SK-N-MC (cell line): ENCODE data around the gene TGFBR3L.

Source experiments
- EZH2 ChIP-seq: fragments of 200-600 bp; sonication (generic); IDR thresholded peaks from one replicate; pipeline ENCODE4 v1.6.1; 2017; ENCODE audit warnings: antibody characterized with exemption
- FOXP2 ChIP-seq: optimal IDR thresholded peaks from 2 replicates; pipeline ENCODE3; 2011; ENCODE audit warnings: mild to moderate bottlenecking, moderate library complexity; ENCODE audit not compliant: insufficient read depth; ENCODE audit errors: extremely low read length, control extremely low read depth
- POLR2AphosphoS5 ChIP-seq: IDR thresholded peaks from 2 replicates; pipeline ENCODE4 v1.6.1; 2012; ENCODE audit warnings: mild to moderate bottlenecking, low read depth, low read length, borderline replicate concordance

DNA sequence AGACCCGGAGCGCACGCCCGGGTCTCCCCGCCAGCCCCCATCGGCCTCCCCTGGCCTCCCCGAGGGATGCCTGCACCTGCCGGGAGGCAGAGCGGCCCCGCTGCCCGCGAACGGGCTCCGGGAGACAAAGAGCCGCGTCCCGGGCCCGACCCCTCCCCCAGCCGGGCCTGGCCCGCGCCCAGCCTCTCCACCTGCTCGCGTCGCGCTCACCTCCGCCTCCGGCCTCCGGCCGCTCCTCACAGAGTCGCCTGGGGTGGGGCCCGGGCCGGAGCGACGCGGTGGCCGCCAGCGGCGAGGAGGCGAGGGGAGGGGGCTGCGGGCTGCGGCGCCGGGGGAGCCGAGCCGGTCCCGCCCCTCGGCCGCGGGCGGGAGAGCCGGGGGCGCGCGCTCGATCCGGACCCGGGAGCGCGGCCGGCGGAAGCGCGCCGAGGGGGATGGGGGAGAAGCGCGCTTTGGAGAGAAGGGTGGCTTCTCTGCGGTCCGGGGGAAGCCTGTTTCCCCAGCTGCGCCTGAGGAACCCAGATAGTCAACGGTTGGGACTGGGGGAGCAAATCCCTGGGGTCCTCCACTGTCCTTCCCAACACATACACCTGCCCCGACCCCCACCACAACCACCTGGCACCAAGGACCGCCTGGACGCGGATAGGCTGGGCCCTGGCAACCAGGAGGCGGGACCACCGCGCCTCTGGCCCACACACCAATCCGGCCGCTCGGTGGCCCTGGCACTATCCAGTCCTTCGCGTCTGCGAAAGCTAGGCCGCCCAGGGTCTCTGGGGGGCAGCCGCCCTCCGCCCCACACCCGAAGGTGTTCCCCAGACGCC, 40.3 kb upstream of the TGFBR3L start, which contains the start of gene PRR36:
- TF ChIP-seq EZH2 (no peak), POLR2AphosphoS5 (no peak), FOXP2 (no peak)
